IPS-NIHi11 (cell line): ENCODE results near the gene SF3A2.

ENCODE experiments used
- DNase-seq: peaks from one replicate; pipeline ENCODE4 v3.0.0; 2012; ENCODE audit warnings: mixed read lengths, low spot score

SF3A2 gene

GRCh38 chr19:2226840-2227360 is 9.7 kb upstream of the SF3A2 start:
- no peak for DNase-seq

GRCh38 chr19:2227415-2228156 is 9.0 kb upstream of the SF3A2 start:
- no peak for DNase-seq

GRCh38 chr19:2228157-2229030 is 8.2 kb upstream of the SF3A2 start:
- DNase-seq: no peak

- no peak for DNase-seq
Measured at GRCh38 chr19:2229103-2230032, 7.3 kb upstream of the SF3A2 start.

- DNase-seq: no peak
Measured at GRCh38 chr19:2230033-2230531, 6.5 kb upstream of the SF3A2 start.

- DNase-seq: no peak
Measured at GRCh38 chr19:2230807-2231533, 5.7 kb upstream of the SF3A2 start.

- DNase-seq: no peak
Measured at GRCh38 chr19:2231621-2232221, 4.9 kb upstream of the SF3A2 start.

- DNase-seq: no peak
Measured at GRCh38 chr19:2232286-2233151, 4.1 kb upstream of the SF3A2 start.

- no peak for DNase-seq
Measured at GRCh38 chr19:2233601-2234280, 2.9 kb upstream of the SF3A2 start.

GRCh38 chr19:2234996-2235380 is 1.6 kb upstream of the SF3A2 start:
- no peak for DNase-seq

- DNase-seq: no peak
Measured at GRCh38 chr19:2235381-2236063, 1.1 kb upstream of the SF3A2 start.

- no peak for DNase-seq
Measured at GRCh38 chr19:2236064-2236313, 635 bp upstream of the SF3A2 start.

- DNase-seq: no peak
Measured at GRCh38 chr19:2237051-2237868, 636 bp downstream of the SF3A2 start.

GRCh38 chr19:2237869-2238153 is 1.2 kb downstream of the SF3A2 start:
- DNase-seq: no peak

- DNase-seq: no peak
Measured at GRCh38 chr19:2239173-2239572, 2.5 kb downstream of the SF3A2 start.

GRCh38 chr19:2239771-2240770 is 3.4 kb downstream of the SF3A2 start:
- DNase-seq: no peak
